ENCODE data around the gene USHBP1. TPM values are rescaled to one million over a fixed set of nuclear protein-coding genes. Genes with fewer than 3 reads are reported as not detected.
A peak's percentile ranks its signal among the peaks of the same experiment; 100 is the strongest.

USHBP1 gene
- total and polyA plus RNA-seq, 2 experiments from 2014 or later, result 4.0 to 5.6 TPM

DNA sequence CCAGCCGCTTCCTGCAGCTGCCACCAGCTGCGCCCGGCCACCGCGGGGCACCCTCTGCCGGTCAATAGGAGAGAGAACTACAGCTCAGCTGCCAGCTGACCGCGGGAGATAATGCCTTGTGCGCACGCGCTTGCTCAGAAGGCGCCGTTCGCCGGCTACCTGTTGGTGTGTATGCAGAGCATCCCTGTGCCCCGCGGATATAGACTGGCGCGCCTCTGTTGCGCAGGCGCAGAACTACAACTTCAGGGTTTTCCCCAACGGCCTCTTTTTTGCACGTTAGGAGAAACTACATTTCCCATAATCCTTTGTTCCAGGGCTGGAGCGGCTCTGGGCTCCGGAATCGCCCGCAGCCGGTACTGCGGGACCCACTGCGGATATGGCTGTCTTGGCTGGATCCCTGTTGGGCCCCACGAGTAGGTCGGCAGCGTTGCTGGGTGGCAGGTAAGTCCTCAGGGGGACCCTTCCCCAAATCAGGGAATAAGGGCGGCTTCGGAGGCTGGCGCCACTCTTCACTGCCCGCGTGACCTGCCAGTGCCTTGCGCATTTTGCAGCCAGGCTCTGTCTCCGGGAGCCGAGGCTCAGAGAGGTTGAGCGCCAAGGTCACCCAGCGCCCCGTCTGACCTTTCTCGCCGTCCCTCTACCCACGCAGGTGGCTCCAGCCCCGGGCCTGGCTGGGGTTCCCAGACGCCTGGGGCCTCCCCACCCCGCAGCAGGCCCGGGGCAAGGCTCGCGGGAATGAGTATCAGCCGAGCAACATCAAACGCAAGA lies 41.2 kb upstream of the USHBP1 start, which contains the start of gene MRPL34:
Gene MRPL34 (plus strand): TSS at position 356 of the 768 bp plus-strand sequence. CDS start 21 bp downstream, at position 377.
- Histone ChIP-seq H2AFZ (peak within 1 kb of the TSS; percentile 11; the same call in 1 of the 2 replicates), H3K27me3 (ENCODE audit: insufficient read depth) (no peaks in the 10 kb centered on the region), H3K79me2 (replicated peaks; ENCODE audit: insufficient read depth) (peaks cover 20% of the 10 kb centered on the region), H3K36me3 (ENCODE audit: insufficient read depth) (no peaks in the 10 kb centered on the region), H3K27ac (ENCODE audit: low read depth) (peak within 1 kb of the TSS; percentile 92), H3F3A (replicated peaks; ENCODE audit: low read depth) (peaks cover 44% of the 10 kb centered on the region), H3K4me3 (peak within 1 kb of the TSS; percentile 91), H3K4me2 (peak within 1 kb of the TSS; percentile 79), H3K4me1 (ENCODE audit: insufficient read depth) (peaks cover 44% of the 10 kb centered on the region), H3K9me2 (ENCODE audit: insufficient read depth) (no peaks in the 10 kb centered on the region), H4K20me1 (replicated peaks; ENCODE audit: insufficient read depth) (peaks cover 10% of the 10 kb centered on the region)
- Mint-ChIP-seq H3K36me3 (ENCODE audit: low read depth) (peaks cover 10% of the 10 kb centered on the region), H3K4me3 (peak within 1 kb of the TSS; percentile 95), H3K27me3 (ENCODE audit: insufficient read depth, low read depth, poor library complexity) (peaks cover 31% of the 10 kb centered on the region), H3K9me3 (no peaks in the 10 kb centered on the region; the same call in 1 of the 3 replicates), H3K4me1 (peaks cover 41% of the 10 kb centered on the region), H3K27ac (peak within 1 kb of the TSS; percentile 97)
- TF ChIP-seq CTCF (conservative IDR thresholded peaks at IDR 0.05; ENCODE audit: low read depth in 2 of 2) (peak; percentile 65 to 74), REST (IDR thresholded peaks at IDR 0.05; ENCODE audit: unreplicated experiment) (no peak), JUNB (IDR thresholded peaks at IDR 0.05; ENCODE audit: unreplicated experiment) (no peak), CREB1 (CRISPR knock-in tag; IDR thresholded peaks at IDR 0.05; ENCODE audit: low read depth) (no peak), STAT1 (IDR thresholded peaks at IDR 0.05; ENCODE audit: unreplicated experiment) (no peak), NANOG (IDR thresholded peaks at IDR 0.05; ENCODE audit: borderline replicate concordance) (no peak), POLR2AphosphoS5 (IDR thresholded peaks at IDR 0.05; ENCODE audit: low read depth) (peak; percentile 79)
- TF ChIP-seq, protein P1, sequence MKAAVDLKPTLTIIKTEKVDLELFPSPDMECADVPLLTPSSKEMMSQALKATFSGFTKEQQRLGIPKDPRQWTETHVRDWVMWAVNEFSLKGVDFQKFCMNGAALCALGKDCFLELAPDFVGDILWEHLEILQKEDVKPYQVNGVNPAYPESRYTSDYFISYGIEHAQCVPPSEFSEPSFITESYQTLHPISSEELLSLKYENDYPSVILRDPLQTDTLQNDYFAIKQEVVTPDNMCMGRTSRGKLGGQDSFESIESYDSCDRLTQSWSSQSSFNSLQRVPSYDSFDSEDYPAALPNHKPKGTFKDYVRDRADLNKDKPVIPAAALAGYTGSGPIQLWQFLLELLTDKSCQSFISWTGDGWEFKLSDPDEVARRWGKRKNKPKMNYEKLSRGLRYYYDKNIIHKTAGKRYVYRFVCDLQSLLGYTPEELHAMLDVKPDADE (IDR thresholded peaks at IDR 0.05), result peak; percentile 67; the same call in 1 of the 2 replicates
- ATAC-seq (peak; percentile 43), DNase-seq (ENCODE audit: low spot score) (peak; percentile 99)

All from GM23338 (cell line).